ENCODE results near the gene SLC39A13.

DNA sequence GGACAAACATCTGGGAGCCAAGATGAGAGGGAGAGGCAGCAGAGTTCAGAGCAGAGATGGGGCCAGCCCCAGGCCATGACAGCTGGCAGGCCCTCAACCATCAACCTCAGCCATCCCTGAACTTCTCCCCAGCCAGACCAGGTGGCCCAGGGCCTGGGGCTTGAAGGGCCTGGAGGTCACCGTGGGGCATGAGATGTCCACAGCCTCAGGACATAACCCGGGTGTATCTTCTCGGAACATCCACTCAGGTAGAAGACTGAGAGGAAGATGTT, 12.4 kb upstream of the SLC39A13 start:
- TF ChIP-seq, protein P1, sequence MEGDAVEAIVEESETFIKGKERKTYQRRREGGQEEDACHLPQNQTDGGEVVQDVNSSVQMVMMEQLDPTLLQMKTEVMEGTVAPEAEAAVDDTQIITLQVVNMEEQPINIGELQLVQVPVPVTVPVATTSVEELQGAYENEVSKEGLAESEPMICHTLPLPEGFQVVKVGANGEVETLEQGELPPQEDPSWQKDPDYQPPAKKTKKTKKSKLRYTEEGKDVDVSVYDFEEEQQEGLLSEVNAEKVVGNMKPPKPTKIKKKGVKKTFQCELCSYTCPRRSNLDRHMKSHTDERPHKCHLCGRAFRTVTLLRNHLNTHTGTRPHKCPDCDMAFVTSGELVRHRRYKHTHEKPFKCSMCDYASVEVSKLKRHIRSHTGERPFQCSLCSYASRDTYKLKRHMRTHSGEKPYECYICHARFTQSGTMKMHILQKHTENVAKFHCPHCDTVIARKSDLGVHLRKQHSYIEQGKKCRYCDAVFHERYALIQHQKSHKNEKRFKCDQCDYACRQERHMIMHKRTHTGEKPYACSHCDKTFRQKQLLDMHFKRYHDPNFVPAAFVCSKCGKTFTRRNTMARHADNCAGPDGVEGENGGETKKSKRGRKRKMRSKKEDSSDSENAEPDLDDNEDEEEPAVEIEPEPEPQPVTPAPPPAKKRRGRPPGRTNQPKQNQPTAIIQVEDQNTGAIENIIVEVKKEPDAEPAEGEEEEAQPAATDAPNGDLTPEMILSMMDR (IDR thresholded peaks at IDR 0.05; ENCODE audit: insufficient read depth, low read length): no peak
- TF ChIP-seq POLR2AphosphoS5 (IDR thresholded peaks at IDR 0.05; ENCODE audit: low read depth) (no peak), GABPA (IDR thresholded peaks at IDR 0.05; ENCODE audit: low read depth) (no peak)
- TF ChIP-seq, protein P2, sequence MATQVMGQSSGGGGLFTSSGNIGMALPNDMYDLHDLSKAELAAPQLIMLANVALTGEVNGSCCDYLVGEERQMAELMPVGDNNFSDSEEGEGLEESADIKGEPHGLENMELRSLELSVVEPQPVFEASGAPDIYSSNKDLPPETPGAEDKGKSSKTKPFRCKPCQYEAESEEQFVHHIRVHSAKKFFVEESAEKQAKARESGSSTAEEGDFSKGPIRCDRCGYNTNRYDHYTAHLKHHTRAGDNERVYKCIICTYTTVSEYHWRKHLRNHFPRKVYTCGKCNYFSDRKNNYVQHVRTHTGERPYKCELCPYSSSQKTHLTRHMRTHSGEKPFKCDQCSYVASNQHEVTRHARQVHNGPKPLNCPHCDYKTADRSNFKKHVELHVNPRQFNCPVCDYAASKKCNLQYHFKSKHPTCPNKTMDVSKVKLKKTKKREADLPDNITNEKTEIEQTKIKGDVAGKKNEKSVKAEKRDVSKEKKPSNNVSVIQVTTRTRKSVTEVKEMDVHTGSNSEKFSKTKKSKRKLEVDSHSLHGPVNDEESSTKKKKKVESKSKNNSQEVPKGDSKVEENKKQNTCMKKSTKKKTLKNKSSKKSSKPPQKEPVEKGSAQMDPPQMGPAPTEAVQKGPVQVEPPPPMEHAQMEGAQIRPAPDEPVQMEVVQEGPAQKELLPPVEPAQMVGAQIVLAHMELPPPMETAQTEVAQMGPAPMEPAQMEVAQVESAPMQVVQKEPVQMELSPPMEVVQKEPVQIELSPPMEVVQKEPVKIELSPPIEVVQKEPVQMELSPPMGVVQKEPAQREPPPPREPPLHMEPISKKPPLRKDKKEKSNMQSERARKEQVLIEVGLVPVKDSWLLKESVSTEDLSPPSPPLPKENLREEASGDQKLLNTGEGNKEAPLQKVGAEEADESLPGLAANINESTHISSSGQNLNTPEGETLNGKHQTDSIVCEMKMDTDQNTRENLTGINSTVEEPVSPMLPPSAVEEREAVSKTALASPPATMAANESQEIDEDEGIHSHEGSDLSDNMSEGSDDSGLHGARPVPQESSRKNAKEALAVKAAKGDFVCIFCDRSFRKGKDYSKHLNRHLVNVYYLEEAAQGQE (IDR thresholded peaks at IDR 0.05; ENCODE audit: insufficient replicate concordance, low read depth): no peak

Measured in HL-60 (cell line).